ENCODE results near the gene KIRREL3.

The KIRREL3 gene

GRCh38 chr11:126619516-126619915 lies 381.1 kb downstream of the KIRREL3 start:
- DNase-seq: no peak

- no peak for DNase-seq
Measured at GRCh38 chr11:126615845-126616244, 384.7 kb downstream of the KIRREL3 start.

DNA sequence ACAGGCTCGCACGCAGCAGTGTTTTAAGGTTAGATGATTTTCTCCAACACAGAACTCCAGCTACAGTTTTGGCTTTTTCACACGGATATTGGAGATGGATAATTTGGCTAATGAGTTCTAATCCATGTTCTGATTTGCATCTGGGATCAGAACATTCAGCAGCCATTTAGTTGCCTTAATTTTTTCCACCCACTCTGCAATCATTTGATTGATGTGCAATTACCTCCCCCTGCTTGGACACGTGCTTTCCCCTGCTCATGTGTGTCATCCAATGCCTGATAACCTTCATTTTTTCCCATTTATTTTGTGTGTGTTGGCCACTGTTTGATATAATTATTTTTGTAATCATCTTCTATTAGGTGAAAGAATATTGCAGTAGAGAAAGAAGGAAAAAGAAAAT lies 387.3 kb downstream of the KIRREL3 start:
- no peak for DNase-seq

- DNase-seq: no peak
Measured at GRCh38 chr11:126612671-126613070, 387.9 kb downstream of the KIRREL3 start.

GRCh38 chr11:126611438-126611837 lies 389.1 kb downstream of the KIRREL3 start:
- DNase-seq: no peak

DNA sequence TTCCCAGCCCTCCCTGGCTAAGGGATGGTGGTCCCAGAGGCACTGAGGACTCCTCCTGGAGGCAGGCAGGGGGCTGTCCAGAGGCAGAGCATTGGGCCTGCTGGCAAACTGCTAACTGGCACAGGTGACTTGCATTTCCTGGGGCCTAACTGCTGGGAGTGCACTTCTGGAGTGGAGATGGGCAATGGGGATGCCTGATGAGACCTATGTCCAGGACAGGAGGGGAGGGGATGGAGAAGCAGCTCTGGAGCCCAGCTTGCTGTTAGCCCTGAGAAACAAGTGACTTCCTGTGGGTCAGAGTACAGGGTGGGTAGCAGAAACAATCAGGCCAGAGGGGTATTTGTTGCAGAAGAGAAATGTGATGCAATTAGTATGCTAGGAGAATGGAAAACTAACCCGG lies 391.9 kb downstream of the KIRREL3 start:
- no peak for DNase-seq

GRCh38 chr11:126607776-126608541 lies 392.6 kb downstream of the KIRREL3 start:
- no peak for DNase-seq

DNA sequence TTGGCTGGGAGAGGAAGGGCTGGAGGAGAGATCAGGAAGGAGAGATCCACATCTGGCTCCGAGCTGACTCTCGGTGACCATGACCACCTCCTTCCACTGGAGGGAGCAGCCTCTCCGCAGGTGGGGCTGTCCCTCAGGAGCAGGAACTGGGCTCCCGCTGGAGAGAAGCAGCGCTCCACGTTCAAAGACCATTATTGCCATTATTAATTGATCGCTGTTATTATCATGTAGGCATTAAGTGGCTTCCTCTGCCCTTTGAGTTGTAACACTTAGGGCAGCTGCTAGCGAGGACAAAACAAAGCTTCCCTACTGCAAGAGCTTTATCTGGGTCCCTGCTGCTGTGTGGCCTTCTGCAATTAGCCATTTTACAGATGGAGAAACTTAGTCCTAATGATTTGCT lies 393.2 kb downstream of the KIRREL3 start:
- DNase-seq: no peak

DNA sequence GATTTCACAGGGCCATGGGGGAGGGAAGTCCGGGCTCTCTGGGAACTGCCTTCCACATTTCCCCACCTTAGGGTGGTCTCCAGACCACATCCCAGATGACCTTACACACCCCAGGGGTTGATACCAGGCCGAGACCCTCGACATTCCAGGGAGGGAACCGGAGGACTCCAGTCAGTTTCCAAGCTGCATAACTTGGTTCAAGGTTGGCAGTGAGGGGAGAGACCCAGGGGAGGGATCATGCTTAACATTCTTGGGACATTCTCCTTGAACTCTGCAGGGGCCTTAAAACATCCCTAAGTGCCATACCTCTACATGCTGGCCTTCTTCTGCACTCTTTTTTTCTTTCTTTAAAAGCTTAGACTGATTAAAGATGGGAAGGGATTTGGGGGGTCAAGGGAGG lies 394.1 kb downstream of the KIRREL3 start:
- DNase-seq: no peak

DNA sequence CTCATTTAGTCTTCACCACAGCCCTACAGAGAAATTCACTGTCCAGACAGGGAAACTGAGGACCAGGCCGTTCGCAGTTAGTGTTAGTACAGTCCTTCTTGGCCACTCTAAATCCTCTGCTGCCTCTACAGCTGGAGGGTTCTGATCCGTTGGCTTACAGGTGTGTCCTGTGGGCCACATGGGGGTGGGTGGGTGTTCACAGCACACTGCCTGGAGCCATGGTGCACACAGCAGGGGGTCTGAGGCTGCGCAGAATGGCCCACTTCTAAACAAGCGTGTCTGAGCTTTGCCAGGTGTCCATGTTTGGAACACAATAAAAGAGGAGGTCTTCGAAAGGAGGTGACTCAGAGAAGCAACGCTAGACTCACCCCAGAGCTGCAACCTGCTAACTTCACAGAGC lies 396.1 kb downstream of the KIRREL3 start:
- DNase-seq: no peak

DNA sequence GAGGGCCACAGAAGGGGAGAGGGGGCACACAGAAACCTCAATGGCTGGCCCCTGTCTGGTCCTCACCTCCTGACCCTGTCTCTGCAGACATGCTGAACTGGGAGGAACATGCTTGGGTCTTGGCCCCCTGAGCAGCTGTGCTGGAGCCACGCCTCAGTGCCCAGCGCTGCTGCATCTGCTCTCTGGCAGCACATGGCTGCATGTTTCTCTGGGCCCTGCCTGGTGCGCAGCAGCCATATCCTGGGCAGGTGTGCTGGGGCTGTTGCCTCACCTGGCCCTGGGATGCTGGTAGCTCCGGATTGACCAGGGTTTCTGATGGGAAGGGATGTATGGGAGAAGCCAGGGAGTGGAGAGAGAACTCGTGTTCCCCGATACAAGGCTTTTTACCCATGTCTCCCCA lies 397.1 kb downstream of the KIRREL3 start:
- no peak for DNase-seq

- no peak for DNase-seq
Measured at GRCh38 chr11:126602993-126603392, 397.6 kb downstream of the KIRREL3 start.

GRCh38 chr11:126602349-126602940 lies 398.1 kb downstream of the KIRREL3 start:
- no peak for DNase-seq

DNA sequence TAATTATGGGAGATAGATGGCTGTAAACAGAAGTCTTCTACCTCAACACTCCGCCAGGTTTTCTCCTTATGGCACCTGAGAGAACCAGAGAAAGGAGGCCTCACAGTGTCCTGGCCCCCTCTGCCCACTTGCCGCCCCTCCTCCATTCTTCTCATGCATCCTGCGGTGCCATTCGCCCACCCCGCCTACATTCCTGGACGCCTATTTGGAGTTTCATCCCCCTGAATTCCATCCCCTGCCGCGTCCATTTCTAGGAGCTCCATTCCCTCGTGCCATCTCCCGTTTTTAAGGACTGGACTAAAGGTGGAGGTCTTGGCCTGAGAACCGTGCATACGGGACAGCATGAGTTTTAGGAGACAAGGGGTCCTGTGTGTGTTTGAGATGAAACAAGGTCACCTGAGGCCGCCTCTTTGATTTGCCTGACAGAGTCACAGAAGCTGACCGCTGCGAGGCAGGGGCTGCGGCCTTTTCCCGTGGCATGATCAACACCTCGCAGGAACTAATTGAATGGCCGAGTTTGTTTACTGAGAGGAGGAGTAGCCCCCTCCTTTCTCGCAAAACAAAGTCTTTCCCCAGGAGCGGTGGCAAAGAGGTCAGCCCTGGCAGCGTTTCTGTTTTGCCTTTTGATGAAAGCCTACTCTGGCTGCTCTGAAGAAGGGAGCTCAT lies 398.9 kb downstream of the KIRREL3 start:
- DNase-seq: no peak

- DNase-seq: no peak
Measured at GRCh38 chr11:126601136-126601535, 399.4 kb downstream of the KIRREL3 start.

- no peak for DNase-seq
Measured at GRCh38 chr11:126599217-126599897, 401.2 kb downstream of the KIRREL3 start.

DNA sequence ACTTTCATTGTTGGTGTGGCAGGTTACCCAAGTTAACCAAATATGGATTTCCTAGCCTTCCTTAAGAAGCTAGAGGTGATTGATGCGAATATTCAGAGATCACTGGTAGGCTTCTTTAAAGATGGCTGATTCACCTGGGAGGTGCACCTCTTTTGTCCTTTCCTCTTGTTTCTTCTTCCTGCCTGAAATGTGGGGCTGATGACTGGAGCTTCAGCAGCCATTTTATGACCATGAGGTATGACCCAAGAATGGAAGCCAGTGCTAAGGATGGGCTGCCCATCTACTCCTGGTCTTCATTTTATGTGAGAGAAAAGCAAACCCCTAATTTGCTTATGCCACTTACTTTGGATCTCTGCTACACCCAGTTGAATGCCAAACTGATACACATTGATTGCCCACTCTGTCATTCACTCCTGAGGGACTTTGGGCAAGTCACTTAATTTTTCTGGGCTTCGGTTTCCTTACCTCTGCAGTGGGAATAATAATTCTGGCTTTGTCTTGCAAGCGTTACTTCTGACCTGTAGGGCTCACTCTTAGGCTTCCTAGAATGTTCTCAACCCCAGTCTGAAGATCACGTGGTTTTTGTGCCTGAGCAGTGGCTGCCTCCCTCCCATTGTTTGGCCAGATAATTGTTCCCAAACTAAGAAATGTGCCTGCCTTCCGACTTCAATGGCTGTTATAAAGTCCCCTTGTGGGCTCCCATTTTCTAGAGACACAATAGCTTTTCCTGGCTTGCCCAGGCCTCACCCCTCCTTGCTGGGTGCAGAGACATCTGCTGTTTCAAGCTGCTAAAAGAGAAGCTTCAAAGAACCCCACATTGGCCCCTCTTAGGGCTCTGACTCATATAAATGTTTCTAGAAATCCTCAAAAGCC lies 402.0 kb downstream of the KIRREL3 start:
- DNase-seq: no peak

DNA sequence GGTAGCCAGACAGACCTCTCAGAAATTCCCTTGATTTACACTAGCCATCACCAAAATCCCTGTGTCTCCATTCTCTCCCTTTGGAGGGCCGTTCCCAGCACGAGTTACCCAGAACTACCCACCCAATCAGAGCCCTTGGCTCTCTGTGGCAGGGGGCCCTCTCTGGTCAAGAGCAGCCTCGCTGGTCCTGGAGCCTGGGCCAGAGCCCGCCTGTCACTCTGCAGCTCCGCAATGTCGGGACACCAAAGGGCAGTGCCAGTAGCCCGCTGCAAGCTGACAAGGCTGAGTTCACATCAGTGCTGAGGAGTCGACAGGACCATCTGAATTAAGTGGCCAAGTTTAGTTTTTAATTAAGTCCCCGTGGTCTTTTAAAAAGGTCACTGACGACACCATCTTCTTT lies 403.5 kb downstream of the KIRREL3 start:
- DNase-seq: no peak

DNA sequence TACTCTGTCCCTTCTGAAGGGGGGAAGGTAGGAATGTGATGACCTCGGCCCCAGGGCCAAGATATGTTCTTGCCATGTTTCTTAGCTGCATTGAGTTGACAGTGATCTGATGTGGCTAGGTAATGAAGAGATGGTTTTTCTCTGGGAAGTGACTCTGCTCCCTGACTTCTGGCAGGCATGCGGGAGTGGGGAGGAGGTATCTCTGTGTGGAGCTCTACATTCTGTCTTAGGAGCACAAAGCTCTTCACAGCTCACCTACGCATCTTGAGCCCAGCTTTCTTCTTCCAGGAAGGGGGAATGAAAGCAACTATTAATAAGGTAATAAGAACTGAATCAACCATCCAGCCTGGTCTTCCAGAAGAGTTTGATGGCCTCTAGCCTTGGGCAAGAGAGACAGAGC lies 404.1 kb downstream of the KIRREL3 start:
- no peak for DNase-seq

DNA sequence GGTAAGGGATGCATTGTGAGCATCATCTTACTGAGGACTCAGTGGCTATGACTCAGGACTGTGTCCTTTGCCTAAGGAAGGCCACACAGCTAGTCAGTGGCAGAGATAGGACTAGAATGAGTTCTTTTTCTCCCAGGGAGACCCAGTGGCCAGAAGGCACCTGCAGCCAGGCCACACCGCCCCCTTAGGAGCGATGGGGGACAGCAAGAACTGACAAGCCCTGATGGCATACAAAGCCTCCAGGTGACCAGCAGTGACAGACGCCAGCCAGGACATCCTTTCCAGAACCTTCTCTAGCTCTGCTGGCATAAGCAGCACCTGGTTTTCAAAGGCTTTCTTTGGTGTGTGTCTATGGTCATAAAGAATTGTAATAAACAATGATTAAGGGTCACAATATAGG lies 405.0 kb downstream of the KIRREL3 start:
- no peak for DNase-seq

GRCh38 chr11:126594921-126595367 lies 405.6 kb downstream of the KIRREL3 start:
- DNase-seq: no peak
